Activated T-cell treated with anti-CD3 and anti-CD28 coated beads for 1 hour (primary cell): Measurements from ENCODE around the gene POMP.
"Not testable (repeated sequence)": the region's sequence is repeated elsewhere in the genome, so short reads cannot be mapped to it uniquely, and the experiment has no call there.

Experiments
- DNase-seq: peaks from one replicate; pipeline ENCODE4 v3.0.0-alpha.2; 2020; ENCODE audit warnings: low read depth

Gene POMP

DNA sequence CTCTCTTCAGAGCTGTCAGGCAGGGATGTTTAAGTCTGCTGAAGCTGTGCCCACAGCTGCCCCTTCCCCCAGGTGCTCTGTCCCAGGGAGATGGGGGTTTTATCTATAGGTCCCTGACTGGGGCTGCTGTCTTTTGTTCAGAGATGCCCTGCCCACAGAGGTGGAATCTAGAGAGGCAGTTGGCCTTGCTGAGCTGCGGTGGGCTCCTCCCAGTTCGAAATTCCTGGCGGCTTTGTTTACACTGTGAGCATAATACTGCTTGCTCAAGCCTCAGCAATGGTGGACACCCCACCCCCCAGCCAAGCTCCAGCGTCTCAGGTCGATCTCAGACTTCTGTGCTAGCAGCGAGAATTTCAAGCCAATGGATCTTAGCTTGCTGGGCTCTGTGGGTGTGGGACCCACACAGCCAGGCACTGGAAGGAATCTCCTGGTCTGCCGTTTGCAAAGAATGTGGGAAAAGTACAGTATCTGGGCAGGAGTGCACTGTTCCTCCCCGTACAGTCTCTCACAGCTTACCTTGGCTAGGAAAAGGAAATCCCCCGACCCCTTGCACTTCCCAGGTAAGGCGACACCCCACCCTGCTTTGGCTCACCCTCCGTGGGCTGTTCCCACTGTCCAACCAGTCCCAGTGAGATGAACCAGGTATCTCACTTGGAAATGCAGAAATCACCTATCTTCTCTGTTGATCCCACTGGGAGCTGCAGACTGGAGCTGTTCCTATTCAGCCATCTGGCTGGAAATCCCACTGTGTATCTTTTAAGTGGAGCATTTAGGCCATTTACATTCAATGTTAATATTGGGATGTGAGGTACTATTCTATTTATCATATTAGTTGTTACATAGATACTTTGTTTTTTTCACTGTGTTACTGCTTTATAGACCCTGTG, 34.9 kb downstream of the POMP start:
- DNase-seq = not testable (repeated sequence)

- DNase-seq = no peak
These were observed 38.5 kb downstream of the POMP start for GRCh38 chr13:28697441-28697840.

- DNase-seq = no peak
These were observed 40.3 kb downstream of the POMP start for GRCh38 chr13:28699246-28699645.

DNA sequence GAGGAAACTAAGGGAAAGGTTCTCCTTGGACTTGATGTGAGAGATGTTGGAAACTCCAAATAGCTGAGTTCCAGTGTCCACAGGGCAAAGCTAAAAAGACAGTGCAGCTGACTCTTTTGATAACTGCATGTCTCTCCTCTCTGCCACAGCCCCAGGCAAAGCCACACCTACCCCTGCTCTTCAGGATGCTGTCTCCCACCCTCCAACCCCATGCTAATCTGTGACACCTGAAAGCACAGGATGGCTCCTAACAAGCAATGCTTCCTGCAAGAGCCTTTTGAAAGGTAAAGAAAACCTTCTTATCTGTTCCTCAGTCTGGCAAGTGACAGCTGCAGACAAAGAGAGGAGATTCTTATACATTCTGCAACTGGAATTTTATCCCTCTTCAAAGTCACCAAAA, 45.4 kb downstream of the POMP start:
- DNase-seq = no peak

GRCh38 chr13:28704919-28705318, 46.0 kb downstream of the POMP start:
- no peak for DNase-seq

- DNase-seq = no peak
These were observed 46.6 kb downstream of the POMP start for GRCh38 chr13:28705461-28706083.

DNA sequence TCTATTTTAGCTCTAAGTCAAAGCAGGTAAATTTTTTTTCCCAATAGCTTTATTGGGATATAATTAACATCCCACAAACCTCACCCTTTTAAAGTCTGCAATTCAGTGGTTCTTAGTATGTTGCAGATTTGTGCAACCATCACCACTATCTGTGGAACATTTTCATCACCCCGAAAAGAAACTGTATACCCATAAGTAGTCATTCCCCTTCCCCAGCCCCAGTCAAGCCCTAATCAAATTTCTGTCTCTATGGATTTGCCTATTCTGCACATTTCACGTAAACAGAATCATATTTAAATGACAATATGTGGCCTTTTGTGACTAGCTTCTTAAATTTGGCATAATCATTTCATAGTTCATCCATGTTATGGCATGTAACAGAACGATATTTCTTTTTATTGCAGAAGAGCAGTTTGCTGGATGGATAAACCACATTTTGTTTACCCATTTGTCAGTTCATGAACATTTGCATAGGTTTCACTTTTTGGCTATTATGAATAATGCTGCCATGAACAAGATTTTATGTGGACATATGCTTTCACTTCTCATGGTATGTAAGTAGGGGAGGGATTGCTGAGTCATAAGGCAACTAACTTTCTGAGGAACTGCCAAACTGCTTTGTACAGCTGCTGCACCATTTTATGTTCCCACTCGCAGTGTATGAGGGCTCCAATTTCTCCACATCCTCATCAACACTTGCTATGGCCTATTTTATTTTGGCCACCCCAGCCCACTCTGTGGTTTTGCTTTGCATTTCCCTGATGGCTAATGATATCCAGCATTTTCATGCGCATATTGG, 48.9 kb downstream of the POMP start:
- no peak for DNase-seq

- no peak for DNase-seq
These were observed 51.2 kb downstream of the POMP start for GRCh38 chr13:28710161-28710560.

- no peak for DNase-seq
These were observed 55.7 kb downstream of the POMP start for GRCh38 chr13:28714651-28715050.

- no peak for DNase-seq
These were observed 57.6 kb downstream of the POMP start for GRCh38 chr13:28716511-28716910.

DNA sequence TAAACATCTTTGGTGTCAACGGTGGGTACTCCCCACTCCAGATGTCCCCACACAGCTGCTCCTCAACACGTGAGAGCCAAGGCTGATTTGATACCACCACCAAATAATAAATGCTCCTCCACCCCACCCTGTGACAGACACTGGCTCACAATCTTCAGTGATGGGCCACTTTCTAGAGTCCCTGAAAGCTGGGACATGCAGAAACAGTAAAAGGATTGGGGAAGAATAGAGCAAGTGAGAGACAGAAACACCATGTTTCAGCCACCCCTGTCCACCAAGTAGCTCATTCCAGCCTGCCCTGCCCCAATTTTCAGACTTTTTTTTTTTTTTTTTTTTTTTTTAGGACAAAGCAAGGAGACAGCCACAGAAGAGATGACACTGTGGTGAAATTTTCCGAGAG, 58.2 kb downstream of the POMP start:
- DNase-seq = no peak

DNA sequence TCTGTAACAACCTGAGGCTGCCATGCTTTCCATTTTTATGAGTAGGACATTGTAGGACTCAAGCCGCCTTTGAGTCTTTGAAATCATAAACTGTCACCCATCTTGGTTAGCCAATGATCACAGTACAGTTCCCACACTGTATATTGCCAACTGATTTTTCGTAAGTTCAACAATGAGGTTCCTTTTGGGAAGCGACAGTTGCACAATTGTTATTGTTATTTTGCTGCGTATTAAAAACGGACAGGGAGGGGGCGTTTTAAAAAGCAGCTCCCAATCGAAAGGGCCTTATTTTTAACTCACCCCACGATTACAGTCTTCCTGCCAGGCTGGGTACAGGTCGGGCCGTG, 59.2 kb downstream of the POMP start:
- no peak for DNase-seq

- peak; percentile 95 for DNase-seq
These were observed 59.8 kb downstream of the POMP start, which contains the start of gene SLC46A3 for GRCh38 chr13:28718543-28719226. Gene SLC46A3, minus strand, starts transcription at chr13:28718970. Its CDS starts 972 bp downstream, at chr13:28717998.

- no peak for DNase-seq
These were observed 60.5 kb downstream of the POMP start for GRCh38 chr13:28719227-28720055.

DNA sequence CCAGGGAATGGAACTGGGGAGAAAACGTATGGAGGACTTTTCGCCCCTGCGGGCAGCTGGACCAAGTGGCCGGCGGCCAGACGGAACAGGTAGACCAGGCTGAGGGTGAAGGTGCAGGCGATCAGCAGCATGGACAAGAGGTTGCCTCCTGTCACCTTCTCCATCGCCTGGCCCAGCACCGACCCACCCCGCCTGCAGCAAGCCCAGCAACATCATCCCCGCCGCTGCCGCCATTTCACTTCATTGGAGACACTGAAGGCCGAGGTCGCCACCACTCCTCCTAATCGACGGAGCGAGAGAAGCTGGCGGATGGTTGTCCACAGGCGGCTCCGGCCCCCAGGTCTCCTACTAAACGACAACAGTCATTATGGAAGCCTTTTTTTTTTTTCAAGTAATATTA, 64.9 kb downstream of the POMP start:
- no peak for DNase-seq

DNA sequence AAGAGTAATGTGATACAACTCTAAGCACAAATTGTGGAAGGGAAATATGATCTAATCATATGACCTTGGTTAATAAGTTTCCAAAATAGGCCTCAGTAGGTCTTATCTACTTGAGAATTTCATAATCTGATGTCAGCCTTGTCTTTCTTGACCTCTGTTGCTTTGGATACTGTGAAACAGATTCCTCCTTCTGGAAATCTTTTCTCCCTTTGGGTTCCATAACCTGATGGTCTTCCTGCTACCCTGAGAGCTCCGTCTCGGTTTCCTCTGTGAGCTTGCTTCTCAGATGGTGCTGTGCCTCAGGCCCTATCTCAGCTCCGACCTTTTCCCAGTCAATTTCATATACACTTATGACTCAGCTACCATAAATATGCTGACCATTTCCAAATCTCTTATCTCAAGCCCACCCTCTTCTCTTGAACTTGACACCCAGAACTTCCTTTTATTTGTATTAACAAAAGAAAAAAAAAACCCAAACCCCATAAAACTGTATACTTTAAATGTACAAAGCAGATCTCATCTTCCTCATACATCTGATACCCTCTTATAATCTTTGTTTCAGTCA, 66.2 kb downstream of the POMP start:
- no peak for DNase-seq
